Measurements from ENCODE around the gene TIMM13. TPM values are rescaled to one million over a fixed set of nuclear protein-coding genes. Genes with fewer than 3 reads are reported as not detected.

Gene TIMM13
- total RNA-seq, 1 donor, result 24.2 TPM

- TF ChIP-seq, protein P1, sequence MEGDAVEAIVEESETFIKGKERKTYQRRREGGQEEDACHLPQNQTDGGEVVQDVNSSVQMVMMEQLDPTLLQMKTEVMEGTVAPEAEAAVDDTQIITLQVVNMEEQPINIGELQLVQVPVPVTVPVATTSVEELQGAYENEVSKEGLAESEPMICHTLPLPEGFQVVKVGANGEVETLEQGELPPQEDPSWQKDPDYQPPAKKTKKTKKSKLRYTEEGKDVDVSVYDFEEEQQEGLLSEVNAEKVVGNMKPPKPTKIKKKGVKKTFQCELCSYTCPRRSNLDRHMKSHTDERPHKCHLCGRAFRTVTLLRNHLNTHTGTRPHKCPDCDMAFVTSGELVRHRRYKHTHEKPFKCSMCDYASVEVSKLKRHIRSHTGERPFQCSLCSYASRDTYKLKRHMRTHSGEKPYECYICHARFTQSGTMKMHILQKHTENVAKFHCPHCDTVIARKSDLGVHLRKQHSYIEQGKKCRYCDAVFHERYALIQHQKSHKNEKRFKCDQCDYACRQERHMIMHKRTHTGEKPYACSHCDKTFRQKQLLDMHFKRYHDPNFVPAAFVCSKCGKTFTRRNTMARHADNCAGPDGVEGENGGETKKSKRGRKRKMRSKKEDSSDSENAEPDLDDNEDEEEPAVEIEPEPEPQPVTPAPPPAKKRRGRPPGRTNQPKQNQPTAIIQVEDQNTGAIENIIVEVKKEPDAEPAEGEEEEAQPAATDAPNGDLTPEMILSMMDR (IDR thresholded peaks at IDR 0.05; ENCODE audit: insufficient read depth, low read depth, low read length), result no peak
- H3K4me3 ChIP-seq (ENCODE audit: low read depth, low read length), result no peak overlapping the region
- no peak for DNase-seq (ENCODE audit: low read depth)
These were observed 17.0 kb upstream of the TIMM13 start for GRCh38 chr19:2444251-2445002.

GRCh38 chr19:2443785-2444182 is 16.4 kb upstream of the TIMM13 start:
- TF ChIP-seq, protein P1 (IDR thresholded peaks at IDR 0.05; ENCODE audit: insufficient read depth, low read depth, low read length), result no peak
- DNase-seq (ENCODE audit: low read depth), result no peak
- H3K4me3 ChIP-seq (ENCODE audit: low read depth, low read length), result no peak overlapping the region

- TF ChIP-seq, protein P1 (IDR thresholded peaks at IDR 0.05; ENCODE audit: insufficient read depth, low read depth, low read length), result no peak
- H3K4me3 ChIP-seq (ENCODE audit: low read depth, low read length), result no peak overlapping the region
- no peak for DNase-seq (ENCODE audit: low read depth)
These were observed 15.9 kb upstream of the TIMM13 start for GRCh38 chr19:2443116-2443784.

- no peak for DNase-seq (ENCODE audit: low read depth)
- TF ChIP-seq, protein P1 (IDR thresholded peaks at IDR 0.05; ENCODE audit: insufficient read depth, low read depth, low read length), result no peak
- H3K4me3 ChIP-seq (ENCODE audit: low read depth, low read length), result no peak overlapping the region
These were observed 13.8 kb upstream of the TIMM13 start for GRCh38 chr19:2441096-2441752.

- no peak for DNase-seq (ENCODE audit: low read depth)
- TF ChIP-seq, protein P1 (IDR thresholded peaks at IDR 0.05; ENCODE audit: insufficient read depth, low read depth, low read length), result no peak
- no peak overlapping the region for H3K4me3 ChIP-seq (ENCODE audit: low read depth, low read length)
These were observed 13.1 kb upstream of the TIMM13 start for GRCh38 chr19:2440515-2440914.

DNA sequence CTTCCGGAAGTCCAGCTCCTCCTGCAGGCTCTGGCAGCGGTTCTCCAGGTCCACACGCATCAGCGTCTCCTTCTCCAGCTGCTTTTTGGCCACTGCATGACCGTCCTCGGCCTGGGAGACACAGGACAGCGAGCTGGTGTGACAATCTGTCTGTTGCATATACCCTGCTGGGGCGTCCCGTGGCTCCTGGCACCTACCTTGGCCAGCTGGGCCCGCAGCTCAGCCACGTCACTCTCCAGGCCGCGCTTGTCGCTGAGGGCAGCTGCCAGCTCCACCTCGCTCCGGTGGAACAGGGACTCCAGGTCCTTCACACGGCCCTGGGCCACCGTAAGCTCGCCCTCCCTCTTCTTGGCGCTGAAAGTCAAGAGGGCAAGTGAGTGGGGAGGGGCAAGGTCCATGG is 10.8 kb upstream of the TIMM13 start:
- DNase-seq (ENCODE audit: low read depth), result no peak
- no peak overlapping the region for H3K4me3 ChIP-seq (ENCODE audit: low read depth, low read length)
- TF ChIP-seq, protein P1 (IDR thresholded peaks at IDR 0.05; ENCODE audit: insufficient read depth, low read depth, low read length), result no peak
